ENCODE measurements around the gene FAM118B.
"Not testable (repeated sequence)": the region's sequence is repeated elsewhere in the genome, so short reads cannot be mapped to it uniquely, and the experiment has no call there.

The FAM118B gene

GRCh38 chr11:126288237-126288636 lies 76.7 kb downstream of the FAM118B start:
- Histone ChIP-seq H3K27ac (ENCODE audit: low read depth, low read length, severe bottlenecking) (no peak overlapping the region), H3K4me1 (ENCODE audit: control insufficient read depth, insufficient read depth, low read length, poor library complexity, severe bottlenecking) (no peaks in the 10 kb centered on the region), H3K36me3 (ENCODE audit: control insufficient read depth, insufficient read depth, low read length) (peaks cover 9% of the 10 kb centered on the region), H3K9me3 (ENCODE audit: control insufficient read depth, low read length) (no peaks in the 10 kb centered on the region), H3K4me3 (ENCODE audit: extremely low read depth, insufficient read depth, low read length, poor library complexity, severe bottlenecking) (no peak overlapping the region)
- WGBS, 2 experiments (ENCODE audit: insufficient coverage in 2 of 2): 94 to 96% methylated on average over 3 to 4 of the region's 6 CpGs

- H3K4me1 ChIP-seq (ENCODE audit: control insufficient read depth, insufficient read depth, low read length, poor library complexity, severe bottlenecking): no peaks in the 10 kb centered on the region
- H3K9me3 ChIP-seq (ENCODE audit: control insufficient read depth, low read length): no peaks in the 10 kb centered on the region
- no peak overlapping the region for H3K4me3 ChIP-seq (ENCODE audit: extremely low read depth, insufficient read depth, low read length, poor library complexity, severe bottlenecking)
- H3K36me3 ChIP-seq (ENCODE audit: control insufficient read depth, insufficient read depth, low read length): peaks cover 15% of the 10 kb centered on the region
- peak overlapping the region; percentile 62 for H3K27ac ChIP-seq (ENCODE audit: low read depth, low read length, severe bottlenecking)
- 93 to 96% methylated on average over 10 to 12 of the region's 12 CpGs for WGBS, 2 experiments (ENCODE audit: insufficient coverage in 2 of 2)
These were observed 79.3 kb downstream of the FAM118B start for GRCh38 chr11:126290887-126291286.

GRCh38 chr11:126293726-126294125 lies 82.1 kb downstream of the FAM118B start:
- no peak overlapping the region for H3K27ac ChIP-seq (ENCODE audit: low read depth, low read length, severe bottlenecking)
- WGBS, 2 experiments (ENCODE audit: insufficient coverage in 2 of 2): 94 to 100% methylated on average over 5 of the region's 5 CpGs
- H3K36me3 ChIP-seq (ENCODE audit: control insufficient read depth, insufficient read depth, low read length): peaks cover 20% of the 10 kb centered on the region
- H3K4me3 ChIP-seq (ENCODE audit: extremely low read depth, insufficient read depth, low read length, poor library complexity, severe bottlenecking): no peak overlapping the region
- H3K9me3 ChIP-seq (ENCODE audit: control insufficient read depth, low read length): no peaks in the 10 kb centered on the region
- no peaks in the 10 kb centered on the region for H3K4me1 ChIP-seq (ENCODE audit: control insufficient read depth, insufficient read depth, low read length, poor library complexity, severe bottlenecking)

- 88 to 91% methylated on average over 2 of the region's 2 CpGs for WGBS, 2 experiments (ENCODE audit: insufficient coverage in 2 of 2)
- H3K27ac ChIP-seq (ENCODE audit: low read depth, low read length, severe bottlenecking): no peak overlapping the region
- H3K4me3 ChIP-seq (ENCODE audit: extremely low read depth, insufficient read depth, low read length, poor library complexity, severe bottlenecking): no peak overlapping the region
- peaks cover 31% of the 10 kb centered on the region for H3K36me3 ChIP-seq (ENCODE audit: control insufficient read depth, insufficient read depth, low read length)
- H3K9me3 ChIP-seq (ENCODE audit: control insufficient read depth, low read length): no peaks in the 10 kb centered on the region
- H3K4me1 ChIP-seq (ENCODE audit: control insufficient read depth, insufficient read depth, low read length, poor library complexity, severe bottlenecking): no peaks in the 10 kb centered on the region
These were observed 85.4 kb downstream of the FAM118B start for GRCh38 chr11:126297004-126297403.

- 1 to 3% methylated on average over 45 to 50 of the region's 61 CpGs for WGBS, 2 experiments (ENCODE audit: insufficient coverage in 2 of 2)
- peak within 1 kb of the TSS; percentile 85 for H3K27ac ChIP-seq (ENCODE audit: low read depth, low read length, severe bottlenecking)
- H3K9me3 ChIP-seq (ENCODE audit: control insufficient read depth, low read length): no peaks in the 10 kb centered on the region
- peak within 1 kb of the TSS; percentile 63 for H3K4me3 ChIP-seq (ENCODE audit: extremely low read depth, insufficient read depth, low read length, poor library complexity, severe bottlenecking)
- peaks cover 14% of the 10 kb centered on the region for H3K36me3 ChIP-seq (ENCODE audit: control insufficient read depth, insufficient read depth, low read length)
- H3K4me1 ChIP-seq (ENCODE audit: control insufficient read depth, insufficient read depth, low read length, poor library complexity, severe bottlenecking): peaks cover 7% of the 10 kb centered on the region
These were observed 92.3 kb downstream of the FAM118B start, which contains the start of gene DCPS for GRCh38 chr11:126303623-126304456. TSS of gene DCPS (plus strand) at chr11:126304060. CDS start at chr11:126304081, 21 bp downstream.

- H3K4me1 ChIP-seq (ENCODE audit: control insufficient read depth, insufficient read depth, low read length, poor library complexity, severe bottlenecking): peaks cover 7% of the 10 kb centered on the region
- H3K27ac ChIP-seq (ENCODE audit: low read depth, low read length, severe bottlenecking): peak overlapping the region; percentile 85
- peaks cover 14% of the 10 kb centered on the region for H3K36me3 ChIP-seq (ENCODE audit: control insufficient read depth, insufficient read depth, low read length)
- H3K4me3 ChIP-seq (ENCODE audit: extremely low read depth, insufficient read depth, low read length, poor library complexity, severe bottlenecking): peak overlapping the region; percentile 63
- 80 to 92% methylated on average over 4 to 9 of the region's 12 CpGs for WGBS, 2 experiments (ENCODE audit: insufficient coverage in 2 of 2)
- H3K9me3 ChIP-seq (ENCODE audit: control insufficient read depth, low read length): no peaks in the 10 kb centered on the region
These were observed 93.0 kb downstream of the FAM118B start for GRCh38 chr11:126304457-126305075.

GRCh38 chr11:126305699-126306098 lies 94.1 kb downstream of the FAM118B start:
- Histone ChIP-seq H3K4me3 (ENCODE audit: extremely low read depth, insufficient read depth, low read length, poor library complexity, severe bottlenecking) (no peak overlapping the region), H3K27ac (ENCODE audit: low read depth, low read length, severe bottlenecking) (no peak overlapping the region), H3K9me3 (ENCODE audit: control insufficient read depth, low read length) (no peaks in the 10 kb centered on the region), H3K4me1 (ENCODE audit: control insufficient read depth, insufficient read depth, low read length, poor library complexity, severe bottlenecking) (peaks cover 9% of the 10 kb centered on the region), H3K36me3 (ENCODE audit: control insufficient read depth, insufficient read depth, low read length) (peaks cover 16% of the 10 kb centered on the region)
- 100% methylated on average over 2 to 4 of the region's 4 CpGs for WGBS, 2 experiments (ENCODE audit: insufficient coverage in 2 of 2)

GRCh38 chr11:126307706-126308105 lies 96.1 kb downstream of the FAM118B start:
- H3K27ac ChIP-seq (ENCODE audit: low read depth, low read length, severe bottlenecking): peak overlapping the region; percentile 71
- no peak overlapping the region for H3K4me3 ChIP-seq (ENCODE audit: extremely low read depth, insufficient read depth, low read length, poor library complexity, severe bottlenecking)
- WGBS, 2 experiments (ENCODE audit: insufficient coverage in 2 of 2): 25 to 38% methylated on average over 2 of the region's 5 CpGs
- H3K36me3 ChIP-seq (ENCODE audit: control insufficient read depth, insufficient read depth, low read length): peaks cover 11% of the 10 kb centered on the region
- H3K4me1 ChIP-seq (ENCODE audit: control insufficient read depth, insufficient read depth, low read length, poor library complexity, severe bottlenecking): peaks cover 13% of the 10 kb centered on the region
- H3K9me3 ChIP-seq (ENCODE audit: control insufficient read depth, low read length): no peaks in the 10 kb centered on the region

GRCh38 chr11:126308271-126308671 lies 96.7 kb downstream of the FAM118B start:
- WGBS, 2 experiments (ENCODE audit: insufficient coverage in 2 of 2): 87 to 89% methylated on average over 3 to 4 of the region's 4 CpGs
- Histone ChIP-seq H3K36me3 (ENCODE audit: control insufficient read depth, insufficient read depth, low read length) (peaks cover 11% of the 10 kb centered on the region), H3K9me3 (ENCODE audit: control insufficient read depth, low read length) (no peaks in the 10 kb centered on the region), H3K27ac (ENCODE audit: low read depth, low read length, severe bottlenecking) (peak overlapping the region; percentile 71), H3K4me1 (ENCODE audit: control insufficient read depth, insufficient read depth, low read length, poor library complexity, severe bottlenecking) (peaks cover 13% of the 10 kb centered on the region), H3K4me3 (ENCODE audit: extremely low read depth, insufficient read depth, low read length, poor library complexity, severe bottlenecking) (no peak overlapping the region)

- H3K36me3 ChIP-seq (ENCODE audit: control insufficient read depth, insufficient read depth, low read length): peaks cover 11% of the 10 kb centered on the region
- 100% methylated on average over 1 to 3 of the region's 4 CpGs for WGBS, 2 experiments (ENCODE audit: insufficient coverage in 2 of 2)
- H3K27ac ChIP-seq (ENCODE audit: low read depth, low read length, severe bottlenecking); H3K9me3 ChIP-seq (ENCODE audit: control insufficient read depth, low read length); H3K4me3 ChIP-seq (ENCODE audit: extremely low read depth, insufficient read depth, low read length, poor library complexity, severe bottlenecking): not testable (repeated sequence)
- peaks cover 13% of the 10 kb centered on the region for H3K4me1 ChIP-seq (ENCODE audit: control insufficient read depth, insufficient read depth, low read length, poor library complexity, severe bottlenecking)
These were observed 97.2 kb downstream of the FAM118B start for GRCh38 chr11:126308771-126309170.

All from mesodermal cell (in vitro differentiated cells).